ENCODE measurements around the gene ZBTB7C.

ZBTB7C gene

GRCh38 chr18:47978141-47978540 is 431.0 kb downstream of the ZBTB7C start:
- DNase-seq = no peak

Measured in kidney glomerular epithelial cell (primary cell).